Kidney (tissue), 14 donors: ENCODE measurements around the gene WNT1. TPM values are rescaled to one million over a fixed set of nuclear protein-coding genes. Genes with fewer than 3 reads are reported as not detected.

Experiments
- DNase-seq, 5 donors: peaks; one replicate each; pipeline ENCODE4 v3.0.0-alpha.2; 2013 to 2020
- FAIRE-seq: peaks from 2 replicates; lab custom pipeline; 2012; peaks lifted over from hg19 to GRCh38; lab: Jason Lieb, UNC
- H3K27ac ChIP-seq, 2 donors: one replicate each; pipeline ENCODE4 v1.7.0; 2013; ENCODE audit warnings: low read depth in 2 of 2, low read length in 2 of 2, inconsistent platforms in 1 of 2
- H3K27me3 ChIP-seq: one replicate; pipeline ENCODE4 v1.7.1; 2013; ENCODE audit warnings: low read length, inconsistent platforms; ENCODE audit not compliant: control insufficient read depth, insufficient read depth
- H3K36me3 ChIP-seq, 3 donors: one replicate each; pipeline versions ENCODE4 v1.7.0 to v1.7.1; 2013; ENCODE audit warnings: low read length in 3 of 3, control low read depth in 1 of 3, inconsistent platforms in 1 of 3; ENCODE audit not compliant: insufficient read depth in 3 of 3, control insufficient read depth in 2 of 3
- H3K4me1 ChIP-seq, 3 donors: one replicate each; pipeline versions ENCODE4 v1.7.0 to v1.7.1; 2013; ENCODE audit warnings: low read length in 3 of 3, inconsistent platforms in 1 of 3, low read depth in 1 of 3; ENCODE audit not compliant: control insufficient read depth in 2 of 3, insufficient read depth in 2 of 3
- H3K4me3 ChIP-seq, 3 donors: one replicate each; pipeline versions ENCODE4 v1.7.0 to v1.8.1; 2013; ENCODE audit warnings: low read length in 3 of 3, control low read depth in 1 of 3, inconsistent platforms in 1 of 3
- H3K9ac ChIP-seq, 3 donors: one replicate each; pipeline versions ENCODE4 v1.7.0 to v1.7.1; 2013; ENCODE audit warnings: low read length in 3 of 3, control low read depth in 1 of 3, inconsistent platforms in 1 of 3
- H3K9me3 ChIP-seq, 3 donors: one replicate each; pipeline versions ENCODE4 v1.7.0 to v1.7.1; 2013; ENCODE audit warnings: low read length in 3 of 3, control low read depth in 1 of 3, inconsistent platforms in 1 of 3; ENCODE audit not compliant: control insufficient read depth in 2 of 3, insufficient read depth in 1 of 3
- CTCF ChIP-seq: IDR thresholded peaks from 3 replicates; pipeline ENCODE4 v1.5.1; 2012; ENCODE audit warnings: mild to moderate bottlenecking, moderate library complexity, borderline replicate concordance; ENCODE audit not compliant: insufficient read depth; ENCODE audit errors: extremely low read depth
- intact Hi-C: fragments of 100-400 bp; cut with DNase I; formaldehyde crosslinking; loops from one replicate; pipeline ENCODE4 v1.11.1; 2022
- polyA plus RNA-seq: library from polyadenylated mRNA; stranded (reverse); fragments of 350-450 nt; fragmentation: Illumina TruSeq; extraction: RNeasy Lipid Tissue Mini Kit (QIAGEN cat#74804); gene quantifications from one replicate; pipeline ENCODE4 v1.2.3, GENCODE V29; 2014; ENCODE audit warnings: low read depth, low replicate concordance; ENCODE audit not compliant: insufficient read depth
- total RNA-seq: library from RNA; stranded (reverse); fragmentation: NEBNext Ultra II Directional; extraction: Animal tissue kit (Norgen Biotek cat#: 25700); gene quantifications from one replicate; pipeline ENCODE4 v1.2.1, GENCODE V29; 2021
- donor health status: control.
- donor health status: control.
- donor health status: control.
- donor health status: control.
- donor health status: control.
- donor health status: DM: yes; HTN: yes; CAD: no.
- donor health status: Normal renal cell carcinoma (clear cell type).

WNT1 gene
- total and polyA plus RNA-seq, 2 donors from 2014 or later = not detected

GRCh38 chr12:48966177-48966895, 11.8 kb upstream of the WNT1 start:
- intact Hi-C loops = no loop called here
- Histone ChIP-seq H3K27me3 (peaks cover 16% of the 10 kb centered on the region), H3K4me1 (peaks cover 0 to 9% (median 2%) of the 10 kb centered on the region in 3 donors), H3K27ac (no peak overlapping the region), H3K9me3 (no peaks in the 10 kb centered on the region), H3K4me3 (no peak overlapping the region), H3K36me3 (no peaks in the 10 kb centered on the region), H3K9ac (no peak overlapping the region)
- no peak for FAIRE-seq
- TF ChIP-seq CTCF = no peak
- DNase-seq = peak in 2 of 5 donors; percentile 41 to 47

GRCh38 chr12:48967991-48968390, 10.1 kb upstream of the WNT1 start:
- Histone ChIP-seq H3K36me3 (no peaks in the 10 kb centered on the region), H3K9ac (no peak overlapping the region), H3K4me3 (no peak overlapping the region), H3K4me1 (peaks cover 0 to 10% (median 2%) of the 10 kb centered on the region in 3 donors), H3K27me3 (peaks cover 28% of the 10 kb centered on the region), H3K27ac (no peak overlapping the region), H3K9me3 (no peaks in the 10 kb centered on the region)
- FAIRE-seq = no peak
- TF ChIP-seq CTCF = no peak
- DNase-seq = no peak
- intact Hi-C loops = no loop called here

GRCh38 chr12:48968467-48968866, 9.7 kb upstream of the WNT1 start:
- H3K27me3 ChIP-seq = peaks cover 32% of the 10 kb centered on the region
- H3K9me3 ChIP-seq = no peaks in the 10 kb centered on the region
- H3K27ac ChIP-seq = no peak overlapping the region
- DNase-seq (no peak), FAIRE-seq (no peak)
- no peak for TF ChIP-seq CTCF
- intact Hi-C loops = no loop called here
- H3K4me1 ChIP-seq = peaks cover 0 to 10% (median 2%) of the 10 kb centered on the region in 3 donors
- H3K4me3 ChIP-seq = no peak overlapping the region
- H3K36me3 ChIP-seq = no peaks in the 10 kb centered on the region
- H3K9ac ChIP-seq = no peak overlapping the region
